GM21825 (cell line): ENCODE measurements around the gene ZBTB8OS.

Experiments
- ATAC-seq: cut with Tn5 transposase; IDR thresholded peaks from one replicate; pipeline ENCODE4 v1.9.1; 2021; ENCODE audit warnings: mild to moderate bottlenecking, moderate library complexity; ENCODE audit not compliant: unreplicated experiment

The ZBTB8OS gene

GRCh38 chr1:32612189-32612881 lies 38.0 kb downstream of the ZBTB8OS start:
- ATAC-seq, result peak; percentile 90

- ATAC-seq, result no peak
Measured at GRCh38 chr1:32611859-32612188, 38.5 kb downstream of the ZBTB8OS start.

GRCh38 chr1:32609180-32609579 lies 41.2 kb downstream of the ZBTB8OS start:
- no peak for ATAC-seq

GRCh38 chr1:32606565-32607371 lies 43.6 kb downstream of the ZBTB8OS start:
- no peak for ATAC-seq

- no peak for ATAC-seq
Measured at GRCh38 chr1:32605711-32606424, 44.5 kb downstream of the ZBTB8OS start.

- ATAC-seq, result no peak
Measured at GRCh38 chr1:32600034-32600433, 50.3 kb downstream of the ZBTB8OS start.

- ATAC-seq, result no peak
Measured at GRCh38 chr1:32592943-32593342, 57.4 kb downstream of the ZBTB8OS start.

- ATAC-seq, result no peak
Measured at GRCh38 chr1:32580348-32581017, 69.9 kb downstream of the ZBTB8OS start.
